NCI-H1436 (cell line): ENCODE data around the gene TRIP12.
A peak's percentile ranks its signal among the peaks of the same experiment; 100 is the strongest.
"Not testable (repeated sequence)": the region's sequence is repeated elsewhere in the genome, so short reads cannot be mapped to it uniquely, and the experiment has no call there.

Experiments
- DNase-seq: peaks from one replicate; lab custom pipeline; 2025; lab: John Stamatoyannopoulos, UW

The TRIP12 gene

GRCh38 chr2:229831805-229832509, 89.9 kb downstream of the TRIP12 start:
- no peak for DNase-seq

- no peak for DNase-seq
Measured at GRCh38 chr2:229825476-229825875, 96.3 kb downstream of the TRIP12 start.

- DNase-seq, result no peak
Measured at GRCh38 chr2:229821316-229821715, 100.5 kb downstream of the TRIP12 start.

GRCh38 chr2:229818230-229818629, 103.6 kb downstream of the TRIP12 start:
- DNase-seq, result no peak

- DNase-seq, result no peak
Measured at GRCh38 chr2:229815858-229816257, 106.0 kb downstream of the TRIP12 start.

- no peak for DNase-seq
Measured at GRCh38 chr2:229815342-229815741, 106.5 kb downstream of the TRIP12 start.

GRCh38 chr2:229810786-229811185, 111.0 kb downstream of the TRIP12 start:
- no peak for DNase-seq

- no peak for DNase-seq
Measured at GRCh38 chr2:229805559-229805958, 116.2 kb downstream of the TRIP12 start.

GRCh38 chr2:229802785-229803184, 119.0 kb downstream of the TRIP12 start:
- DNase-seq, result no peak

- DNase-seq, result peak; percentile 23
Measured at GRCh38 chr2:229800997-229801754, 120.6 kb downstream of the TRIP12 start.

GRCh38 chr2:229798446-229799155, 123.2 kb downstream of the TRIP12 start:
- no peak for DNase-seq

GRCh38 chr2:229795058-229795457, 126.8 kb downstream of the TRIP12 start:
- DNase-seq, result no peak

GRCh38 chr2:229794636-229795035, 127.2 kb downstream of the TRIP12 start:
- DNase-seq, result no peak

GRCh38 chr2:229786289-229786688, 135.5 kb downstream of the TRIP12 start:
- not testable (repeated sequence) for DNase-seq

- no peak for DNase-seq
Measured at GRCh38 chr2:229784791-229785190, 137.0 kb downstream of the TRIP12 start.

GRCh38 chr2:229783108-229783721, 138.6 kb downstream of the TRIP12 start:
- DNase-seq, result no peak

GRCh38 chr2:229780856-229781773, 140.7 kb downstream of the TRIP12 start:
- DNase-seq, result peak; percentile 28

GRCh38 chr2:229779650-229780049, 142.2 kb downstream of the TRIP12 start:
- DNase-seq, result no peak

GRCh38 chr2:229777716-229778115, 144.1 kb downstream of the TRIP12 start:
- DNase-seq, result no peak

GRCh38 chr2:229775614-229776313, 146.0 kb downstream of the TRIP12 start:
- DNase-seq, result no peak

GRCh38 chr2:229774237-229774636, 147.6 kb downstream of the TRIP12 start:
- DNase-seq, result no peak
